HCT116 (cell line): ENCODE results near the gene ARSB. TPM values are rescaled to one million over a fixed set of nuclear protein-coding genes. Genes with fewer than 3 reads are reported as not detected.

Experiments used
- ATAC-seq: fragments of 200-7000 bp; cut with Tn5 transposase; 2 replicates; pipeline ENCODE4 v1.9.1; 2020; ENCODE audit warnings: mild to moderate bottlenecking, moderate library complexity
- BruUV-seq: library from RNA; stranded (reverse); fragments of 400-500 nt; replicated peaks from 2 replicates; lab custom pipeline; 2021; lab: Mats Ljungman, UMichigan
- CTCF ChIA-PET: fragments of 300-600 bp; sonication (Branson Sonifier 250); formaldehyde crosslinking; loops from one replicate; lab custom pipeline; 2021; ENCODE audit warnings: antibody characterized with exemption; lab: Charles Lee
- POLR2A ChIA-PET: fragments of 300-600, 350-600 bp; sonication (Branson Sonifier 250); formaldehyde crosslinking; loops from one replicate; lab custom pipeline; 2021; ENCODE audit warnings: antibody characterized with exemption; lab: Charles Lee
- RAD21 ChIA-PET, 2 experiments: fragments of 300-600 bp; sonication (Branson Sonifier 250); formaldehyde crosslinking; loops; one replicate each; lab custom pipeline; 2023; ENCODE audit warnings: low total read pairs in 2 of 2; ENCODE audit not compliant: uncharacterized antibody in 2 of 2, unreplicated experiment in 2 of 2, low non-redundant PET in 1 of 2; lab: Charles Lee
- DNase-seq: peaks from one replicate; pipeline ENCODE4 v3.0.0-alpha.2; 2010; ENCODE audit warnings: low read depth, low spot score
- H2AFZ ChIP-seq: fragments of 200-600 bp; shearing (Covaris generic), sonication (generic); 2 replicates; pipeline ENCODE4 v1.6.1; 2017; ENCODE audit warnings: low read depth, mixed run types, mixed read lengths, antibody characterized with exemption, low read length; ENCODE audit not compliant: poor library complexity, severe bottlenecking
- H3K27ac ChIP-seq: 2 replicates; pipeline ENCODE4 v1.5.1; 2012; ENCODE audit warnings: low read depth, low read length
- H3K27me3 ChIP-seq: fragments of 200-600 bp; sonication (generic); 2 replicates; pipeline ENCODE4 v1.6.1; 2016; ENCODE audit warnings: mixed run types, low read length, mixed read lengths; ENCODE audit not compliant: insufficient read depth
- H3K36me3 ChIP-seq, 2 experiments: fragments of 200-500 bp in 1 of 2; fragments of 200-600 bp in 1 of 2; sonication (Bioruptor generic) in 1 of 2; sonication (generic) in 1 of 2; 2 replicates each; pipeline versions ENCODE4 v1.5.1 to v1.6.1; 2014 to 2016; ENCODE audit warnings: low read length in 2 of 2, inconsistent platforms in 1 of 2, mixed read lengths in 1 of 2, mixed run types in 1 of 2; ENCODE audit not compliant: insufficient read depth in 2 of 2, control insufficient read depth in 1 of 2
- H3K4me1 ChIP-seq, 2 experiments: fragments of 200-600 bp in 1 of 2; sonication (generic) in 1 of 2; 2 replicates each; pipeline versions ENCODE4 v1.5.1 to v1.6.1; 2012 to 2017; ENCODE audit warnings: low read length in 2 of 2, inconsistent platforms in 1 of 2, mild to moderate bottlenecking in 1 of 2, mixed read lengths in 1 of 2, mixed run types in 1 of 2, moderate library complexity in 1 of 2; ENCODE audit not compliant: insufficient read depth in 2 of 2, control insufficient read depth in 1 of 2
- H3K4me2 ChIP-seq: fragments of 200-600 bp; sonication (generic); 2 replicates; pipeline ENCODE4 v1.6.1; 2017; ENCODE audit warnings: mixed run types, low read length, mixed read lengths
- H3K4me3 ChIP-seq, 2 experiments: fragments of 200-600 bp in 1 of 2; sonication (generic) in 1 of 2; replicated peaks in 1 of 2; 2 replicates each; pipeline ENCODE4 v1.5.1; 2011 to 2016; ENCODE audit warnings: low read length in 2 of 2, control low read depth in 1 of 2, low read depth in 1 of 2, mild to moderate bottlenecking in 1 of 2, mixed read lengths in 1 of 2, mixed run types in 1 of 2
- H3K79me2 ChIP-seq: fragments of 200-600 bp; sonication (generic); 2 replicates; pipeline ENCODE4 v1.6.1; 2017; ENCODE audit warnings: mild to moderate bottlenecking, mixed run types, low read length, moderate library complexity, mixed read lengths; ENCODE audit not compliant: insufficient read depth
- H3K9ac ChIP-seq: fragments of 200-600 bp; sonication (generic); 2 replicates; pipeline ENCODE4 v1.6.1; 2016; ENCODE audit warnings: low read length, mixed read lengths
- H3K9me2 ChIP-seq: fragments of 200-600 bp; sonication (generic), shearing (Covaris generic); 2 replicates; pipeline ENCODE4 v1.6.1; 2017; ENCODE audit warnings: mixed run types, mild to moderate bottlenecking, moderate library complexity; ENCODE audit not compliant: insufficient read depth
- H3K9me3 ChIP-seq, 2 experiments: fragments of 200-500 bp in 1 of 2; fragments of 200-600 bp in 1 of 2; sonication (Bioruptor generic) in 1 of 2; sonication (generic) in 1 of 2; 2 replicates each; pipeline ENCODE4 v1.6.1; 2014 to 2017; ENCODE audit warnings: low read length in 2 of 2, mixed read lengths in 2 of 2, inconsistent platforms in 1 of 2, low read depth in 1 of 2, mild to moderate bottlenecking in 1 of 2, mixed run types in 1 of 2, moderate library complexity in 1 of 2; ENCODE audit not compliant: control insufficient read depth in 1 of 2, insufficient read depth in 1 of 2
- H4K20me1 ChIP-seq: fragments of 200-600 bp; sonication (generic), shearing (Covaris generic); 2 replicates; pipeline ENCODE4 v1.6.1; 2017; ENCODE audit warnings: mixed run types, mild to moderate bottlenecking, moderate library complexity; ENCODE audit not compliant: insufficient read depth
- MAX ChIP-seq: IDR thresholded peaks from 2 replicates; pipeline ENCODE4 v1.6.1; 2012
- SRF ChIP-seq: IDR thresholded peaks from 2 replicates; pipeline ENCODE4 v1.6.1; 2012; ENCODE audit warnings: low read depth
- TCF7L2 ChIP-seq: IDR thresholded peaks from 2 replicates; pipeline ENCODE4 v1.7.0; 2011; ENCODE audit warnings: borderline replicate concordance, inconsistent platforms; ENCODE audit not compliant: insufficient read depth, insufficient read length; ENCODE audit errors: extremely low read depth
- ZNF274 ChIP-seq: fragments of 200-500 bp; sonication (Bioruptor generic); IDR thresholded peaks from 2 replicates; pipeline ENCODE4 v1.6.1; 2014; ENCODE audit warnings: mild to moderate bottlenecking, low read depth, low read length, inconsistent platforms
- intact Hi-C: fragments of 100-400 bp; cut with micrococcal nuclease; formaldehyde crosslinking; loops from 2 replicates; pipeline ENCODE4 v1.10.0; 2022
- total RNA-seq: library from RNA; stranded (reverse); gene quantifications from one replicate; pipeline ENCODE4 v1.2.1, GENCODE V29; 2021; ENCODE audit not compliant: unreplicated experiment

The ARSB gene
- total RNA-seq, 1 experiment from 2014 or later: 4.8 TPM

GRCh38 chr5:78731884-78732283 is 253.2 kb downstream of the ARSB start:
- Histone ChIP-seq H3K9me3 (no peaks in the 10 kb centered on the region), H4K20me1 (no peaks in the 10 kb centered on the region), H3K4me3 (no peak overlapping the region), H3K4me2 (peak overlapping the region; percentile 35; the same call in 1 of the 2 replicates), H3K27ac (no peak overlapping the region), H3K79me2 (no peaks in the 10 kb centered on the region), H3K27me3 (no peaks in the 10 kb centered on the region), H3K9me2 (no peaks in the 10 kb centered on the region), H3K4me1 (peaks cover 8 to 11% of the 10 kb centered on the region in 2 experiments), H2AFZ (no peak overlapping the region), H3K36me3 (no peaks in the 10 kb centered on the region), H3K9ac (no peak overlapping the region)
- ChIA-PET POLR2A (interaction anchor here (0.7 kb wide), 1 partner anchor 1748 kb away, joined by 3 read pairs; no protein-coding TSS in a partner anchor), RAD21 (no interaction called here), CTCF (no interaction called here)
- peak; percentile 44 for TF ChIP-seq TCF7L2
- TF ChIP-seq SRF: no peak
- no peak for DNase-seq
- ATAC-seq: no peak
- BruUV-seq: no TSS peak
- intact Hi-C loops: no loop called here

GRCh38 chr5:78730300-78731094 is 254.6 kb downstream of the ARSB start:
- CTCF ChIA-PET: no interaction called here
- DNase-seq: no peak
- H3K27me3 ChIP-seq: no peaks in the 10 kb centered on the region
- H3K79me2 ChIP-seq: no peaks in the 10 kb centered on the region
- peaks cover 8 to 11% of the 10 kb centered on the region in 2 experiments for H3K4me1 ChIP-seq
- H3K9me3 ChIP-seq: no peaks in the 10 kb centered on the region
- H3K9me2 ChIP-seq: no peaks in the 10 kb centered on the region
- no peak overlapping the region for H3K4me3 ChIP-seq
- intact Hi-C loops: no loop called here
- no TSS peak for BruUV-seq
- ATAC-seq: no peak
- H3K4me2 ChIP-seq: no peak overlapping the region
- no peak overlapping the region for H3K9ac ChIP-seq
- no peak overlapping the region for H3K27ac ChIP-seq
- H2AFZ ChIP-seq: no peak overlapping the region
- no peaks in the 10 kb centered on the region for H3K36me3 ChIP-seq
- RAD21 ChIA-PET: no interaction called here
- no peaks in the 10 kb centered on the region for H4K20me1 ChIP-seq
- TF ChIP-seq MAX (no peak), ZNF274 (no peak)
- TF ChIP-seq, all 23 proteins: peak for 0
- POLR2A ChIA-PET: interaction anchor here (1.5 kb wide), 1 partner anchor 31 kb away, joined by 3 read pairs; no protein-coding TSS in a partner anchor
